Middle frontal gyrus (tissue), 1 donor: Measurements from ENCODE around the gene FAM3C.

Source experiments
- DNase-seq: peaks from one replicate; pipeline ENCODE4 v3.0.0-alpha.2; 2015; ENCODE audit warnings: low spot score; ENCODE audit errors: extremely low spot score

FAM3C gene

DNA sequence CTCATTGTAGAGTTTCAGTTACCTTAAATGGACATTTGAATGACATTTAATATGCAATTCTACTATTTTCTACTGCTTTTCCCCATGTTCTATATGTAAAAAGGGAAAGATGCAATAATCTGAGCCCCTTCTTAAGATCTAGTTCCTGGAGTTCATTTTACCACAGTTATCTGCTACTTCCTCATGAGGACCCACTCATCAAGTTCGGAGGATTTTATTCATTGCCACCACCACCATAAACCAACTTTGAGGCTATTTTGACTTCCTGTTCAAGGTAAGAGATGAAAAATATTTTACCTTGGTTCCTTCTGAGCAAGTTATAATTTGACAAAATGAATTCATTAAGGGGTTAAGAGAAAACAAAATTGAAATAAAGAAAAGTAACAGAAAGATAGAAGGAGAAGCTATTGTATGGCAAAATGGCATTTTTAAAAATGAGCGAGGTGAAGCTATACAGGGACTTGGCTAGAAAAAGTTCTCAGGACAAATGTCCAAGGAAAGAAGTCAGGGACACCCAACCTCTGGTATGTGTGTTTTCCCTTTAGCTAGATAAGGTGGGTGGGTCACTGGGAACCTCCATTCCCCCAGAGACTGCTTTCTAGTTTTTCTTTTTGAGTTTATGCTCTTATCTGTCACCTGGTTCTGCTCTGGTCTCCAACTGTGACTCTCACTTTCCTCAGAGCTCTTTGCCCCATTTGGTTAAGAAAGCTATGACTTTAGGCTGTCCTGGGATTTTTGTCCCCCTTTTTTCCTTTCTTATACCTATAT lies 14.9 kb upstream of the FAM3C start:
- DNase-seq, result no peak

DNA sequence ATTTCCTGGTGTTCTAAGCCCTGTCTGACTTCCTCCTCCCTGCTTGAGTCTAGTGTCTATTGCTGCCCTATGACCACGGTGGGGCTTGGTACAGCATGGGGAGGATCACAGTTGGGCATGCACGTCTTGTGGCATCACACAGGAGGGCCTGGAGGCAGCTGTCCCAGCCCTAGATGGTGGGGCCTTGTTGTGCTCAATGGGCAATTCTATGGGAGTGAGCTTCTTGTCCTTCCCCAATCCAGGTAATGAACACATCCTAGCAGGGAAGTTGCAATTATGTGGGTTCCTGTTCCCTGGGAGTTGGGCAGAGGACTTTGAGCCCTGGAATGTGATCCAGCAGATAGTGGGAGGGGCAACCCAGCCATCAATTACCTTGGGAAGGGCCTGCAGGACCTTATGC lies 10.8 kb upstream of the FAM3C start:
- DNase-seq, result no peak

DNA sequence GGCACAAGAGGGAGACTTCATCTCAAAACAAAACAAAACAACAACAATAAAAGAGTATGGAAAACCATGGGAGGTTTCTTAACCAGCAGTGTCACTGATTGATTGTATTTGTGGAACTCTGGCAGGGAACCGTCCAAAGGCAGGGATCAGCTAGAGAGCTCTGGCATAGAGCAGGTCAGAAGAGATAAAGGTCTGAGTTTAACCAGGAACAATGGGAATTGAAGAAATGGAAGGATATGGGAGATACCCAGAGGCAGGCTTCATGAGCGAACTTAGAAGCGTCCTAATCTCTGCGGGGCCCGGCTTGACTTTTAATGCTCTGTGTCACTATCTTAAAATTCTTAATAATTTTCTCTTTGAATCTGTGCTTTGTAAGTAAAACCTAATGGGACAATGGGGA lies 10.4 kb upstream of the FAM3C start:
- DNase-seq, result no peak

DNA sequence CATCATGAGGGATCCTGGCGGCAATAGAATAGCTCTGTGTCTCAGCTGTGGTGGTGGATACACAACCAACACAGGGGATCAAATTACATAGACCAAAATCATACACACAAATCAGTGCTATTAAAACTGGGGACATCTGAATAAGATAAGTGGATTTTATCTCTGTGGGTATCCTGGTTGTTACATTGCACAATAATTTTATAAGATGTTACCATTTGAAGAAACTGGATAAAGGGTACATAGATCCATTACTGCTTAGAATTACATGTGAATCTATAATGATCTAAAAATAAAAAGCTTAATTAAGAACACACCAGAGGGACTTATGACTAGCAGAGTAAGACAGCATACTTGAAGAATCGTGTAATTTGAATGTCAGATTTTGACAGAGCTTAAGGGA lies 8.2 kb upstream of the FAM3C start:
- DNase-seq, result no peak

DNA sequence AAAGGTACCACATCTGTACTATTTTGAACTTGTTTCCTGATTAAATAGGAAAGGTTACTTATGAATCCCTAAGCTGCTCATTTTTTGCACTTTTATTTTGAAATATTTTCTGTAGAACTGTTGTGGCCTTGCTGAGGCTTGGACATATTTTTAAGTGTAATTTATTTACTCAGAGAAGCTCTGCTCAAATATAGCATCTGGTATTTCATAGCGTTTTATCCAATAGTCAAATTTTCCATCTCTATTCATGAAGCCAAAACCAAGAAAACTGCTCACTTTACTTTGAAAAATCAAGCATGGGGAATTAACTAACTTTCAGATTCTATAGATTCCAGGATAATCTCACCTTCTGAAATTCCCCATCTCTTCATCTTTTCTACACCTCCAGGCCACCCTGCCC lies 6.6 kb upstream of the FAM3C start:
- DNase-seq, result no peak

DNA sequence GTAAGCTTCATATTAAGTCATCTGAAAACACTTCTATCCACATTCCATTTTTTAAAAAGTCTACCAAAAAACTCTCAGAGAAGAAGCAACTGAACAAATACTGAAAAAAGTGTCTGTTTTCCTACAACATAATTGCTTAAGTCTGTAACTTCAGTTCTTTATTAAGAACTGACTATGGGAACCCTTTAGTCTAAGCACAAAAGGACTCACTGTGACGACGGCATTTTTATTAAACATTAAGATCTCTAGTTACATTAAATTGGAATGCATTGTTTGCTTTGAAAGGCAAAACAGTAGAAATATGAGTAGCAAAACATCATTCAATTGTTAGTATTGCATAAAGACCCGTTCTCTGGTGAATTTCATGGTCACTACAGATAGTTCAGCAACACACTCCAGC lies 5.8 kb upstream of the FAM3C start:
- no peak for DNase-seq

DNA sequence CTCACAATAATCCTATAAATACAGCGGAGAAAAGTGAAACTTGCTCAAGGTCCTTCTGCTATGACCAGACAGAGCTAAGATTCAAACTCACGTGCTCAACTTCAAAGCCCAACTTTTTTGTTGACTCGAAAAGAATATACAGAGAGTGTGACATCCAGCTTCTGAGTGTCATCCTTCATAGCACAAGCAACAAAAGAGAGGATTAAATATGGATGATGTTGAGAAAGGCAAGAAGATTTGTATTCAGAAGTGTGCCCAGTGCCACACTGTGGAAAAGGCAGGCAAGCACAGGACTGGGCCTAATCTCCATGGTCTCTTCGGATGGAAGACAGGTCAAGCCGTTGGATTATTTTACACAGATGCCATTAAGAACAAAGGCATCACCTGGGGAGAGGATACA lies 2.1 kb upstream of the FAM3C start:
- DNase-seq, result no peak

DNA sequence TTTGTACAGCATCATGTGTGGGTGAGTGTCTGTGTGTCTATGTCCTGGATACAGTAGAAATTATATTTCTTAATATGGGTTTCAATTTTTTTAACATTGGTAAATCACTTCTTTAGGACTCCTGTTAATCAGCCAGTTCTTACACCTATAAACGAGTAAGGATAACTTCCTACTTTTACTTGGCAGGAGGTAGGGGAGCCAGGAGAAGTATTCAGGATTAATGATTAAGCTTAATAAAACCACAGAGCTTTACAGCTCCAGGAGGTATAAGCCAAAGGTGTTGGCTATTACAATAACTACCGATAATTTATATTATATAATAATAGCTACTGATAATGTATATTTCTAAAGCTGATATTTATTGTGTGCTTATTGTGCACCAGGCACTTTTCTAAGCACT lies 1.7 kb upstream of the FAM3C start:
- DNase-seq, result no peak

DNA sequence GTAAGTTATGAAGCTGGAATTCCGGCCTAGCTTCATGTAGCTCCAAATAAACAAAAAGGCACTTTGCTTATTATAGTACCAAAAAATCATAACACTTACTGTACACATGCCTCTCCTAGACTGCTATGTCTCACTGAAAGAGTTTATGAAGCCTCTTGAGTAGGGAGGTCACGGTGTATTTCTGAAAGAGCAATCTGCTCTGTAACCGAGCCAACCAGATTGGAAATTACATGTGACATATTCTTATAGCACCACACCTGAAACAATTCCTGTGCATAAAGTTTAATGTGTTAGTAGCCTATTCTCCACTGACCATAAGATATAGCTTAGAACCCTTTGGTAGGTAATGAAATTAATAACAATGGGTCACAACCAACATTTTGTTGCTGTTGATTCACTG lies 1.3 kb upstream of the FAM3C start:
- DNase-seq, result no peak

DNA sequence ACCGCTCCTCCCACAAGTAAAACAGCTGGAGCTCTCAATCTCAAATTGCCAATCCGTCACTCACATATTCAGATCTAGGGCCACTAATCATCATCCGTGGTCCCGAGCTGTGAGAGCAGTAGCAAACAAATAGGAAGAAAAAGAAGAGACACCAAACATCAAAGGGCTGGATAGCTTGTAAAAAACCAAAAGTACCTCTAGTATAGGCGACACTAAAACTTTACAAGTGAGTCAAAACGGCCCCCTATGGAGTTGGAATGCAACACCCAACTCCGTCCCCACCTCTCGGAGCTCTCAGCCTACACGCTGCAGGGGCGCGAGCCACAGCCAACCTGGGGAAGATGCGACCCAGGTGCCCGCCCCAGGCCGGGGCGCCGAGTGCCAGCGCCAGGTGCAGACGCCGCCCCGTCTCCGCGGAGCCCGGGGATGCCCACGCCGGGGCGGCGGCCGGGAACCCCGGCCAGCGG lies 581 bp downstream of the FAM3C start:
- DNase-seq, result no peak

DNA sequence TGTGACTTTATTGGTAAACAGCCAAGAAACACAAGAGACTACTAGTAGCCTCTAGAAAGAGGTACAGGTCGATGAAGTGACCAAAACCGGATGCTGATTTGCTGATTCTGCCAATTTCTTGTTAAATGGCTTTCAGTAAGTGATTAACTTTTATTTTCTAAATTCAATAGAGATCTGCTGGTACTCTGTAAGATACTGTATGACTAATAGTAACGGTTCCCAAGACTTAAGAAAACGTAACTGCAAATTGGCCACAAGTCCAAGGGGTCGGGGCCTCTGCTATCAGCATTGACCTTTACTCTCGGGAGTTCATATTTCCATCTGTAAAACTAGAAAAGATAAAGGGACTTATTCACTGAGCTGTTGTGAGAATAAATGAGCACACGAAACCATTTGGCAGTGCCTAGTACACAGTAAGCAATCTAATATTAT lies 1.4 kb downstream of the FAM3C start:
- DNase-seq, result no peak

DNA sequence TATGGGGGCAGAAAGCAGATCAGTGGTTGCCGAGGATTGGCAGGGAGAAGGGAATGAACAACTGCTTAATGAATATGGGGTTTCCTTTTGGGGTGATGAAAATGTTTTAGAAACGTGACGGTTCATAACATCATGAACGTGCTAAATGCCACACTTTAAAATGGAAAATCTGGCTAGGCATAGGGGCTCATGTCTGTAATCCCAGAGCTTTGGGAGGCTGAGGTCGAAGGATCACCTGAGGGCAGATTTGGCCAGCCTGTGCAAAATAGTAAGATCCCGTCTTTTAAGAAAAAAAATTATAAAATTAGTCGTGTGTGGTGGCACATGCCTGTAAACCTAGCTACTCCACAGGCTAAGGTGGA lies 3.1 kb downstream of the FAM3C start:
- no peak for DNase-seq

DNA sequence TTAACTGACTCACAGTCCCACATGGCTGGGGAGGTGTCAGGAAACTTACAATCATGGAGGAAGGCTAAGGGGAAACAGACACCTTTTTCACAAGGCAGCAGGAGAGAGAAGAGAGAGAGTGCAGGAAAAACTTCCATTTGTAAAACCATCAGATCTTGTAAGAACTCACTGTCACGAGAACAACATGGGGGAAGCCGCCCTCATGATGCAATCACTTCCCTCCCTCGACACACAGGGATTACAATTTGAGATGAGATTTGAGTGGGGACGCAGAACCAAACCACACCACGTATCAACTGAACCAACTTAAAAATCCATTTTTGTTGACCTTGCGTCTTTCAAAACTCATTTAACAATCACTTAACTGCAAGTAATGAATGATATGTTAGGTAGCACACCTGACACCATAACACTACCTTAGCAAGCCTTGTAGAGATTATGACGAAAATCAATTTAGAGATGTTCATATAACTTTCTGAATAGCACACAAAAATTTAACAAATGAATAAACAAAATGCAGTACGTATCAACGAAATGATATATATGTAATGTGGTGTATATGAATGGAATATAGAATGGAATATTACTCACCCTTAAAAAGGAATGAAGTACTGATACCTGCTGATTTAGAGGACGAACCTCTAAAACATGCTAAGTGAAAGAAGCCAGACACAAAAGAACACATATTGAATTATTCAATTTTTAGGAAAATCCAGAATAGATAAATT lies 3.7 kb downstream of the FAM3C start:
- DNase-seq, result no peak

DNA sequence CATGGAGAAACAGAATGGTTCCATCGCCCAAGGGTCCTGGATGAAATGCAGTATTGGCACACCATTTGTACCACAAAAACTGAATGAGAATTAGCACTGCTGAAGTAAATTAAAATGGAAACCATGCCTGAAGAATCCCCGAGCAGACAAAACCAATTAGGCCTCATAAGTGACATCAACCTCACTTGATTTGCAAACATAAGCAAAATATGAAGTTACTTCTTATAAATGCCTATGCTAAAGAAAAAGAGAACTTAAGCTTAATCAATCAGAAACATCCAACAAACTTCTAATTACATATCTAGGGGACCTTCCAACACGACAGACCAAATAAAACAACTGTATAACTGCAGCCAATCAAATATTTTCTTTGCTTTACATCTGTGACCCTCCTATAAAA lies 4.4 kb downstream of the FAM3C start:
- no peak for DNase-seq

DNA sequence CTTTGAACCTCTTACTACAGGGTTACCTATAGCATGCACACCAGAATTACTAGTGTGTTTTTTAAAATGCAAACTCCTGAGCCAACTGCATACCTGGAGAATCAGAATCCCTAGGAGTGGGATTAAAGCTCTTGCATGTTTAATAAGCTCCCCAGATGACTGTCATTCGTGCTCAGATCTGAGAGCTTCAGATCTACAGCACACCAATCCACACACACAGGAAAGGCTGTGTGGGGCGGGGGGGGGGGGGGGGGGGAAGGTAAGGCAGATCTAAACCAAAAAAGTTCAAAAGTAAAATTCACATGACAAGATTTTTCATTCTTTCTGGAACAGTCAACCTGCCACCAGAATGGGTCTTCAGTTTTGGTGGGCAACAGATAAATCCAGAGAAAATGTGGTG lies 5.5 kb downstream of the FAM3C start:
- no peak for DNase-seq

DNA sequence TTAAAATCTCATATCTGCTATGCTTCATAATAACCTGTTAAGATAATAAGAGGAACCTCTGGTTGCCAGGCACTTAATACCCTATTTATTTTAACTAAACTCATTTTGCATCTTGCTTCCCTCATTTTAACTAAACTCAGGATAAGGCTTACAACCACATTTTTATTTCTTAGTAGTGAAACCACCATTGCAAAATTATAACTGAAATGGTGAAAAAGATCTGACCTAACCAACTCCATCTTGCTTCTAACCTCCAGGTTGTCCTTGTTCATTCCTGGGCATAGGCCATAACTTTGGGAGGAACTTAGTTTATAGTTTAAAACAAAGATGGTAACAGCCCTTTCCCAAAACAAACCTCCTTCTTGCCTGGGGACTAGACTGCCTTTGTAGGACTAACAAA lies 6.0 kb downstream of the FAM3C start:
- DNase-seq, result no peak

DNA sequence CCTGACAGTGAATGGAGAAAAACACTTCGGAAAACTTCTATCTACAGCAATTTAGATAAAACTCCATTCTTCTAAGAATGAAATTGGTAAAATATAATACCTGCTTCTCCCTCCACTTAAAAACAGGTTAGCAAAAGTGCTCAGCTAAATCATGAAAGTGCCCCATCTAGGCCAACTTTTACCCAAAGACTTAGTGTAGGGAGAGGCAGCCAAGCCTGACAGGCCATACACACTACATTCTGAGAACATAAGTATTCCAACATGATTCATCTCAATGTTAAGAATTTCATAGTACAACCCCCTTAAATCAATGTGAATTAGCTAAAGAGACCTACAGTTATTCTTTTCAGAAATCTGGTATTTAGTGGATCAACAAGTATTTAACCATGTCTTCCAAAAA lies 7.2 kb downstream of the FAM3C start:
- DNase-seq, result no peak

DNA sequence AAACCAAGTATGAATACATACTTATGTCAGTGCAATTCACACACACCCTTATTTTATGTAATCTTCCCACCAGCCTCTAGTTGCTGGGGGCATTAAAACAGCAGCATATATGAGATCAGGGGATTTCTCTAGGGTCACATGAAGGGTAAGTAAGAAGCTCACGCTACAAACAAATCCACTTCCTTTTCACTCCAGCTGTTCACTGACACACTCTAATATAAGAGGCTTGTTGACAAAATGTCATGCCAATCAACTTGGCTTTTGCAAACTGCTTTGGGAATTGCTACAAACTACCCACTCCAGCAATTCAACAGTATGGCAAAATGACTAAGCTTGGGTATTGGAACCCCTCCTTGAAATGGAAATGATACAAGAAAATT lies 10.3 kb downstream of the FAM3C start:
- DNase-seq, result no peak

DNA sequence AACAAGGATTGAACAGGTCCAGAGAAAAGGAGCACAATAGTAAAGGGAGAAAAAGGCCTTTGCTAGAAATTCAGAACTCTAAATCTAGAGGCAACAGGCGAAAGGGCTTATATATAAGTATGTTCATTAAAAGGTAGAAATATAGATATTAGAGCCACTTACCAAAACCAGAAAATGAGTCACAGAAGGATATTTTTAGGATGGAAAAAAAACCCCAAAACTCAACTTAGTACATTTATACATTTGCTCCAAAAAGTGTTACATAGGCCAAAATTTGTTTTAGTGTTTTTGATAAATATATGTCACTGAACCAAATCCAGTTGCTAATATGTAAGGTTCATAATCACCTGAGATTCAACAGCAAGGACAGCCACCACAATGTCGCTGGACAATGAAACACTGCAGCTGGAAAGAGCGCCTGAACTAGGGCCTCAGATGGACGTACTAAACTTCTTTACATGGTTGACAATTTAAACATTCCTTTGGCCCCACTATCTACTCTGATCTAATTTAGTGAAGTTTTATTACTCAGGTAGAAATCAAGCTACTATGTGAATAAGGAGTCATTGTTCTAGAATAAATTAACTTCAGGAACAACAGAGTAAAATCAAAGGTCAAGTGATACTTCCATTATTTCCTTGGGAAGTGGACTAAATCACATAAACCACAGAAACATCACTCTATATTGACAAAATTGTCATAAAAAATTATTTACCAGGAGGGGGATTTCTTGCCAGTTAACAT lies 10.9 kb downstream of the FAM3C start:
- no peak for DNase-seq

DNA sequence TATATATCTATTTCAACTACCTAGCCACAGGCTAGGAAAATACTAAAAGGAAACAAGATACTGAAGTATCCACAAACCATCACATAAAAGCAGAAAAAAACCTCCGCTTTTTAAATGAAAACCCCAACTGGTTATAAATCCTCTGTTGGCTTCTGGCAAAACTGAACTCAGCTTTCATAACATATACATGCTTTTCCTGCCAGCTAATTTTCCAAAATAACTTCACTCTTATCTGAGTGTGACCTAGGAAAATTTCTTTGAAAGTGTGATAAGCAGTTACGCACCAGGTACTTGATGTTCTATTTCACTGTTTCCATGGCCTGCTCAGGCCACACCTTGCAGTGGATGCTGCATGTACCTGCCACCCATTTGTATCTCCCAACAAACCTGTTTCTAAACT lies 11.8 kb downstream of the FAM3C start:
- no peak for DNase-seq

DNA sequence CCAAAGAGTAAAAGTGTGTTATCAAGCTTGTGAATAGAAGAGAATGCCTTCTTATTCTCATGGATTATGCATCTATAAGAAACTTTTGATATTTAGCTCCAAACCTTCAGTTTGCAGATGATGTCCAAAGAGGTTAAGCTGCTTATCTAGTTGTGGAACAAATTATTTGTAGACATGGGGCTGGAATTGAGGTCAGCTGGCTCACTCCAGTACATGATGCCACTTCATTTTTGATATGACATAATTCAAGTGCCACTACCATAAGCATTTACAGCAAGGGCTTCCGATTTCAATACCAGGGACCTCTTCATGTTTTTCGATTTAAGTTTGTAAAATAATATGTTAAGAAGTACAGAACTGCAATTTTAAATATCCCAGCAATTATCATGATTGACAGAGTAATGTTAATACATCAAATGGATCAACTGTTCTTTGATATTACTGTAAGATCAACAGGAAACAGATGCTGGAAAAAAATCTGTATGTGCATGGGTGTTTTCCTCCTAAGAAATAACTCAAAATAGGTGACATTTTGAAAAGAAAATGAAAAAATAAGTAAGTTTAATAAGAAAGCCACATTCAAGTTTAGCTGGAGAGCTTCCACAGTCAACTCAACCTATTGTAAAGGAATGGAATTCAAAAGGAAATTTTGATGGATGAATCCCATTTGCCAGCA lies 12.7 kb downstream of the FAM3C start:
- DNase-seq, result no peak

DNA sequence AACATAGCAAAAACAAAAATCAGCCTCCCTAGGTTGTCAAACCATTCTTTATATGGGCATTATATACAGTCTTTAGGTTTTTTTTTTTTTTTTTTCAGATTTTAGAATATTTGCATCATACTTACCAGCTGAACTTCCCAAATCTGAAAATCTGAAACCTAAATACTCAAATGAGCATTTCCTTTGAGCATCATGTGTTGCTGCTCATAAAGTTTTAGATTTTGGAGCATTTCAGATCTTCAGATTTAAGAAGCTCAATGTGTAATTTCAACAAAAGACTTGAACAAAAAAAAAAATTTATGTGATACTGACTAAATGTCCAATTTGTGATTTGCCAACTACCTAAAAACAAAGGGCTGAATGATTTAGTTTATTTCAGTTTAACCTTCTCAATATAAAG lies 13.6 kb downstream of the FAM3C start:
- DNase-seq, result no peak
